ENCODE measurements around the gene EXD3. TPM values are rescaled to one million over a fixed set of nuclear protein-coding genes. Genes with fewer than 3 reads are reported as not detected.
A peak's percentile ranks its signal among the peaks of the same experiment; 100 is the strongest.

Gene EXD3
- total and polyA plus RNA-seq, 2 of the 13 experiments (the other 11 are each of a cell fraction or from before 2014, with no cell fraction given), result 2.7 to 4.8 TPM

DNA sequence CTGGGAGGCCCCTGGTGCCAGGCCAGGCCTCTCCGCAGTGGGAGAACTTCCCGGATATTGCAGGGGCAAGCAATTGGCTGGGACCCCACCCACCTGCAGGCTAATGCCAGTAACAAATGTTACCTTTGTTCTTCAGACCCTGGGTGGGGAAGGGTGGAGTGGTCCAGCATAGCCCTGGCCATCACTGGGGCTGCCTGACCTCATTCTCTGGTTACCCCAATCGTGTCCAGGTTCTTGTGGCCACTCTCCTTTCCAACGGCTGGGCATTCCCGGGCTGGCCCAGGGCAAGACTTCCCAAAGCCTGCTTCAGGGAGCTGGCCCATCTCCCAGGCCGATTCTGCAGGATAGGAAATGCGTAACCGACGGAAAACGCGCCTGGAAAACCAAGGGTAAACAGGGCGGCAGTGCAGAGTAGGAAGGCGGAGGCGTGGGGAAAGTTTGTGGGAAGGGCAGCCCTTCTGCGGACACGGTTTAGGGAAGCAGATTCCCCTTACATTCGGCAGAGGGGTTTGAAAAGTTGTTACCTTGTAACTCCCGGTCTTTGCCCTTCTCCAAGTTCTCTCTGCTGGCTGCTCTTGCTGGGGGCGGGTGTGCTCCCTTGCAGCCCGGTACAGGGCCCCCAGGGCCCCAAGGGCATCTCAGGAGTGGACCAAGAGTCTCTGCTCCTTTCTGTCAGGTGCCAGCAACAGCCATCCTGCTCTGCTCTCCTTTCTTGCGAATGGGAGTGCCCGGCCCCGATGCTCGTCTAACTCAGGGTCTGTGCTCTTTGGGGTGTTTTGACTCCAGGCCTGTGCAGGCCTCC lies 124.4 kb downstream of the EXD3 start:
- no peaks in the 10 kb centered on the region for H3K36me3 ChIP-seq (replicated peaks in 1 of 2; ENCODE audit: control insufficient read depth in 1 of 2, insufficient read depth in 2 of 2, low read length in 2 of 2)
- no peaks in the 10 kb centered on the region for H3K79me2 ChIP-seq (ENCODE audit: insufficient read depth, low read length)
- no TSS peak for BruUV-seq (replicated peaks)
- in situ Hi-C loops (cut with HindIII; ENCODE audit: extremely low pct_ligation_motif_present, low pct_unique_long_range_greater_than_20kb) (no loop called here), intact Hi-C loops (cut with micrococcal nuclease; ENCODE audit: unreplicated experiment) (no loop called here)
- no peak overlapping the region for H3K27ac ChIP-seq (ENCODE audit: extremely low read length, insufficient read depth, low read length)
- ChIA-PET CTCF (ENCODE audit: low intra/inter-chr PET ratio, low total read pairs) (no interaction called here), POLR2A (interaction anchor here (2.2 kb wide), 1 partner anchor 21 kb away, joined by 7 read pairs; the partner anchor contains the start of gene TOR4A)
- 3% methylated on average over 18 of the region's 24 CpGs for WGBS (ENCODE audit: low lambda C conversion rate)
- H3K4me2 ChIP-seq (ENCODE audit: low read depth, low read length), result peak overlapping the region; percentile 63
- H4K20me1 ChIP-seq (ENCODE audit: insufficient read depth, low read length), result no peaks in the 10 kb centered on the region
- peaks cover 8 to 53% of the 10 kb centered on the region in 2 experiments; a peak in 4 of 5 replicates for H3K27me3 ChIP-seq (ENCODE audit: control insufficient read depth in 1 of 2, insufficient read depth in 2 of 2, low read length in 2 of 2)
- no peaks in the 10 kb centered on the region for H3K9me3 ChIP-seq (ENCODE audit: low read length)
- DNase-seq (ENCODE audit: low spot score) (no peak), FAIRE-seq (no peak), ATAC-seq (no peak)
- H3K4me3 ChIP-seq (replicated peaks in 1 of 3; ENCODE audit: insufficient read depth in 1 of 3, low read depth in 2 of 3, low read length in 3 of 3), result peak overlapping the region in 2 of 3 experiments; percentile 8 to 48; a peak in 1 of 6 replicates
- H2AFZ ChIP-seq (ENCODE audit: low read length), result no peak overlapping the region
- H3K9ac ChIP-seq (ENCODE audit: insufficient read depth, low read depth, low read length), result no peak overlapping the region
- H3K4me1 ChIP-seq (ENCODE audit: insufficient read depth, low read length), result peaks cover 73% of the 10 kb centered on the region
- no peak for TF ChIP-seq PAWR (CRISPR knock-in tag; IDR thresholded peaks at IDR 0.05; ENCODE audit: borderline replicate concordance)
- no peak for TF ChIP-seq PHF5A (CRISPR knock-in tag; IDR thresholded peaks at IDR 0.05; ENCODE audit: low read depth, unreplicated experiment)
- TF ChIP-seq, protein P1, sequence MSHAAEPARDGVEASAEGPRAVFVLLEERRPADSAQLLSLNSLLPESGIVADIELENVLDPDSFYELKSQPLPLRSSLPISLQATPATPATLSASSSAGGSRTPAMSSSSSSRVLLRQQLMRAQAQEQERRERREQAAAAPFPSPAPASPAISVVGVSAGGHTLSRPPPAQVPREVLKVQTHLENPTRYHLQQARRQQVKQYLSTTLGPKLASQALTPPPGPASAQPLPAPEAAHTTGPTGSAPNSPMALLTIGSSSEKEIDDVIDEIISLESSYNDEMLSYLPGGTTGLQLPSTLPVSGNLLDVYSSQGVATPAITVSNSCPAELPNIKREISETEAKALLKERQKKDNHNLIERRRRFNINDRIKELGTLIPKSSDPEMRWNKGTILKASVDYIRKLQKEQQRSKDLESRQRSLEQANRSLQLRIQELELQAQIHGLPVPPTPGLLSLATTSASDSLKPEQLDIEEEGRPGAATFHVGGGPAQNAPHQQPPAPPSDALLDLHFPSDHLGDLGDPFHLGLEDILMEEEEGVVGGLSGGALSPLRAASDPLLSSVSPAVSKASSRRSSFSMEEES (CRISPR knock-in tag; IDR thresholded peaks at IDR 0.05), result no peak
- 0 out of 2 replicates have a peak, but pooled peaks have one; percentile 8 for TF ChIP-seq PHF21A (CRISPR knock-in tag; IDR thresholded peaks at IDR 0.05)
- TF ChIP-seq, protein P2, sequence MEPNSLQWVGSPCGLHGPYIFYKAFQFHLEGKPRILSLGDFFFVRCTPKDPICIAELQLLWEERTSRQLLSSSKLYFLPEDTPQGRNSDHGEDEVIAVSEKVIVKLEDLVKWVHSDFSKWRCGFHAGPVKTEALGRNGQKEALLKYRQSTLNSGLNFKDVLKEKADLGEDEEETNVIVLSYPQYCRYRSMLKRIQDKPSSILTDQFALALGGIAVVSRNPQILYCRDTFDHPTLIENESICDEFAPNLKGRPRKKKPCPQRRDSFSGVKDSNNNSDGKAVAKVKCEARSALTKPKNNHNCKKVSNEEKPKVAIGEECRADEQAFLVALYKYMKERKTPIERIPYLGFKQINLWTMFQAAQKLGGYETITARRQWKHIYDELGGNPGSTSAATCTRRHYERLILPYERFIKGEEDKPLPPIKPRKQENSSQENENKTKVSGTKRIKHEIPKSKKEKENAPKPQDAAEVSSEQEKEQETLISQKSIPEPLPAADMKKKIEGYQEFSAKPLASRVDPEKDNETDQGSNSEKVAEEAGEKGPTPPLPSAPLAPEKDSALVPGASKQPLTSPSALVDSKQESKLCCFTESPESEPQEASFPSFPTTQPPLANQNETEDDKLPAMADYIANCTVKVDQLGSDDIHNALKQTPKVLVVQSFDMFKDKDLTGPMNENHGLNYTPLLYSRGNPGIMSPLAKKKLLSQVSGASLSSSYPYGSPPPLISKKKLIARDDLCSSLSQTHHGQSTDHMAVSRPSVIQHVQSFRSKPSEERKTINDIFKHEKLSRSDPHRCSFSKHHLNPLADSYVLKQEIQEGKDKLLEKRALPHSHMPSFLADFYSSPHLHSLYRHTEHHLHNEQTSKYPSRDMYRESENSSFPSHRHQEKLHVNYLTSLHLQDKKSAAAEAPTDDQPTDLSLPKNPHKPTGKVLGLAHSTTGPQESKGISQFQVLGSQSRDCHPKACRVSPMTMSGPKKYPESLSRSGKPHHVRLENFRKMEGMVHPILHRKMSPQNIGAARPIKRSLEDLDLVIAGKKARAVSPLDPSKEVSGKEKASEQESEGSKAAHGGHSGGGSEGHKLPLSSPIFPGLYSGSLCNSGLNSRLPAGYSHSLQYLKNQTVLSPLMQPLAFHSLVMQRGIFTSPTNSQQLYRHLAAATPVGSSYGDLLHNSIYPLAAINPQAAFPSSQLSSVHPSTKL (CRISPR knock-in tag; IDR thresholded peaks at IDR 0.05), result no peak
- TF ChIP-seq SRSF9 (IDR thresholded peaks at IDR 0.05; ENCODE audit: borderline replicate concordance, insufficient read depth, low read depth, low read length, poor library complexity, severe bottlenecking), result no peak
- no peak for TF ChIP-seq KDM3A (CRISPR knock-in tag; IDR thresholded peaks at IDR 0.05; ENCODE audit: low read depth)
- no peak for TF ChIP-seq PRMT3 (CRISPR knock-in tag; IDR thresholded peaks at IDR 0.05; ENCODE audit: borderline replicate concordance, low read depth)
- TF ChIP-seq ATF7-NPFF (CRISPR knock-in tag; IDR thresholded peaks at IDR 0.05; ENCODE audit: low read depth), result no peak
- TF ChIP-seq STAT5B (CRISPR knock-in tag; IDR thresholded peaks at IDR 0.05), result no peak
- TF ChIP-seq, protein P3, sequence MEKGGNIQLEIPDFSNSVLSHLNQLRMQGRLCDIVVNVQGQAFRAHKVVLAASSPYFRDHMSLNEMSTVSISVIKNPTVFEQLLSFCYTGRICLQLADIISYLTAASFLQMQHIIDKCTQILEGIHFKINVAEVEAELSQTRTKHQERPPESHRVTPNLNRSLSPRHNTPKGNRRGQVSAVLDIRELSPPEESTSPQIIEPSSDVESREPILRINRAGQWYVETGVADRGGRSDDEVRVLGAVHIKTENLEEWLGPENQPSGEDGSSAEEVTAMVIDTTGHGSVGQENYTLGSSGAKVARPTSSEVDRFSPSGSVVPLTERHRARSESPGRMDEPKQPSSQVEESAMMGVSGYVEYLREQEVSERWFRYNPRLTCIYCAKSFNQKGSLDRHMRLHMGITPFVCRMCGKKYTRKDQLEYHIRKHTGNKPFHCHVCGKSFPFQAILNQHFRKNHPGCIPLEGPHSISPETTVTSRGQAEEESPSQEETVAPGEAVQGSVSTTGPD (CRISPR knock-in tag; IDR thresholded peaks at IDR 0.05), result no peak
- no peak for TF ChIP-seq ZNF780A (CRISPR knock-in tag; IDR thresholded peaks at IDR 0.05)
- TF ChIP-seq TRIM24 (CRISPR knock-in tag; IDR thresholded peaks at IDR 0.05), result no peak
- no peak for TF ChIP-seq ZNF44 (CRISPR knock-in tag; IDR thresholded peaks at IDR 0.05)
- TF ChIP-seq, protein P4, sequence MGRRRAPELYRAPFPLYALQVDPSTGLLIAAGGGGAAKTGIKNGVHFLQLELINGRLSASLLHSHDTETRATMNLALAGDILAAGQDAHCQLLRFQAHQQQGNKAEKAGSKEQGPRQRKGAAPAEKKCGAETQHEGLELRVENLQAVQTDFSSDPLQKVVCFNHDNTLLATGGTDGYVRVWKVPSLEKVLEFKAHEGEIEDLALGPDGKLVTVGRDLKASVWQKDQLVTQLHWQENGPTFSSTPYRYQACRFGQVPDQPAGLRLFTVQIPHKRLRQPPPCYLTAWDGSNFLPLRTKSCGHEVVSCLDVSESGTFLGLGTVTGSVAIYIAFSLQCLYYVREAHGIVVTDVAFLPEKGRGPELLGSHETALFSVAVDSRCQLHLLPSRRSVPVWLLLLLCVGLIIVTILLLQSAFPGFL (CRISPR knock-in tag; IDR thresholded peaks at IDR 0.05), result no peak
- TF ChIP-seq HNRNPLL (IDR thresholded peaks at IDR 0.05; ENCODE audit: low read depth, low read length, poor library complexity, severe bottlenecking), result peak; percentile 90
